GM18519 (cell line): ENCODE results near the gene NCKAP5L.
"Not testable (repeated sequence)": the region's sequence is repeated elsewhere in the genome, so short reads cannot be mapped to it uniquely, and the experiment has no call there.

Source experiments
- ATAC-seq: cut with Tn5 transposase; IDR thresholded peaks from one replicate; pipeline ENCODE4 v1.9.1; 2021; ENCODE audit warnings: mild to moderate bottlenecking, moderate library complexity; ENCODE audit not compliant: unreplicated experiment, low FRiP score

NCKAP5L gene

GRCh38 chr12:49865109-49865781 lies 37.0 kb upstream of the NCKAP5L start:
- no peak for ATAC-seq

- ATAC-seq: no peak
These were observed 36.5 kb upstream of the NCKAP5L start for GRCh38 chr12:49864798-49865090.

DNA sequence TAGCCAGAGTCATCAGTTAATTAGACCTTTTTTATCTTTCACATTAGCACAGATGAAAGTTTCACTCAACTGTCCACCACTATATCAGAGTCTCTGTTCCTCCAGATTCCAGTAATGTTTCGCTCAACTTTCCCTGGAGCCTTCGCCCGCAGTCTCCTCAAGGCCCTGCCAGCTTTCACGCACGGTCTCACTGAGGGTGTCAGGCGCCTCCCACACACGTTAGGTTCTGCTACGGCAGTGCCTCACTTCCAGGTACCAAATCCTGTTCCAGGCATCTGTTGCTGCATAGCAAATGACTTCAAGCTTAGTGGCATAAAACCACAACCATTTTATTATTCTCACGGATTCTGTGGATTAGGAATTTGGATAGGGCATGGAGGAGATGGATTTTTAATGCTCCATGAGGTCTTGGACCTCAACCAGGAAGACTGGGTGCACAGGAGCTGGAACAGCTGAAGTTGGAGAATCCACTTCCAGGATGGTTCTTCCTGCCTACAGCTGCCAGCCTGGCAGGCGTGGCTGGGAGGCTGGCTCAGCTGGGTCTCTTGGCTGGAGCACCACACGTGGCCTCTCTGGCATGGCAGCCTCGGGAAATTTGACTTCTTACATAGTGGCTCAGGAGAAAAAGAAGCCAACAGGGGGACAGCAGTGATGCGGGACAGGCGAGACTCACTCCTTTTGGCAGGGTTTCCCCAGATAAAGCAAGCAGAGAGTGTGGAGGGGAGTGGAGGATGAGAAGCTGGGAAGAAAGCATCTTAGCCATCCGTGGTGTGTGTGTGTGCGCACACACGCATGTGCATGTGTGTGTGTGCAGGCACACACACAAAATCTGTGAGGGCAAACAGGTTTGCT lies 36.0 kb upstream of the NCKAP5L start:
- no peak for ATAC-seq

DNA sequence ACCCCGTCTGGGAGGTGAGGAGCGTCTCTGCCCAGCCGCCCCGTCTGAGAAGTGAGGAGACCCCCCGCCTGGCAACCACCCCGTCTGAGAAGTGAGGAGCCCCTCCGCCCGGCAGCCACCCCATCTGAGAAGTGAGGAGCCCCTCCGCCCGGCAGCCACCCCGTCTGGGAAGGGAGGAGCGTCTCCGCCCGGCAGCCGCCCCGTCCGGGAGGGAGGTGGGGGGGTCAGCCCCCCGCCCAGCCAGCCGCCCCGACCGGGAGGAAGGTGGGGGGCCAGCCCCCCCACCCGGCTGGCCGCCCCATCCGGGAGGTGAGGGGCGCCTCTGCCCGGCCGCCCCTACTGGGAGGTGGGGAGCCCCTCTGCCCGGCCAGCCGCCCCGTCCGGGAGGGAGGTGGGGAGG lies 32.7 kb upstream of the NCKAP5L start:
- not testable (repeated sequence) for ATAC-seq

GRCh38 chr12:49855890-49856289 lies 27.7 kb upstream of the NCKAP5L start:
- ATAC-seq: not testable (repeated sequence)

GRCh38 chr12:49854976-49855375 lies 26.8 kb upstream of the NCKAP5L start:
- no peak for ATAC-seq

DNA sequence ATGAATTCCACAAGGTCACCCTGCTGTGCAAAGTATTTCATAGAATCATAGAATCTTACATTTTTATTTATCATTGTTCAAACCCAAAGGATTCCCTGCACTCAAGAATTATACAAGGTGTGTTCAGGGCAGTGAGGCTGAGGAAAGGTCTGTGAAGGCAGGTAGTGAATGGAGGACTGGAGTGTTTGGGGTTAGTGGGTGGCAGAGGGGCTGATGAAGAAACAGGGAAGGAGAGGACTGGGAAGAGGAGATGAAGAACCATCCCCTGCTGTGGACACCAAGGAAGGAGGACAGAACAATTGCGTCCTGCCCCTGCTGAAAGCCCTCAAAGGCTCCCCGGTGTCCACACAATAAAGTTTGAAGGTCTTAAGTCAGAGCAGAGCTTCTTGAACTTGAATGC lies 25.5 kb upstream of the NCKAP5L start:
- no peak for ATAC-seq

- ATAC-seq: no peak
These were observed 18.9 kb upstream of the NCKAP5L start for GRCh38 chr12:49847161-49847560.

GRCh38 chr12:49846032-49846431 lies 17.8 kb upstream of the NCKAP5L start:
- ATAC-seq: no peak

- ATAC-seq: no peak
These were observed 15.7 kb upstream of the NCKAP5L start for GRCh38 chr12:49843876-49844437.

DNA sequence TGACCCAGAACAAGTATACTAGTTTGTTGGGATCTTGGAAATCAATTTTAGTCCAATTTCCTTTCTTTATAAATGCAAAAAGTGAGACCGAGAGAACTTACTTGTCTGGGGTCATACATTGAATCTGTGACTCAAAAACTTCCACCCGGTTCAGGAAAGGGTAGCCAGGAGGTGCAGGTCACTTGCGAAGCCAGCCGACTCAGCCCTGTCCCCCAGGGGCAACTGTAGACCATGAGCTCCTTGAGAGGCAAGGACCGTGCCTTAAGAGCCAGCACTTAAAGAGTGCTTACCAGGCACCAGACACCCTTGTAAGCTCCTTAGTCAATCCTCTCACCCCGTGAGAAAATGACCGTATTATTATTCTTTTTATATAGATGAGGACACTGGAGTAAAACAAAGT lies 15.2 kb upstream of the NCKAP5L start:
- ATAC-seq: no peak

GRCh38 chr12:49842519-49843352 lies 14.5 kb upstream of the NCKAP5L start, which contains the start of gene BCDIN3D:
BCDIN3D (minus strand) TSS chr12:49843106; CDS start chr12:49843087, 19 bp downstream.
- no peak for ATAC-seq

- ATAC-seq: no peak
These were observed 10.9 kb upstream of the NCKAP5L start for GRCh38 chr12:49838973-49839633.

DNA sequence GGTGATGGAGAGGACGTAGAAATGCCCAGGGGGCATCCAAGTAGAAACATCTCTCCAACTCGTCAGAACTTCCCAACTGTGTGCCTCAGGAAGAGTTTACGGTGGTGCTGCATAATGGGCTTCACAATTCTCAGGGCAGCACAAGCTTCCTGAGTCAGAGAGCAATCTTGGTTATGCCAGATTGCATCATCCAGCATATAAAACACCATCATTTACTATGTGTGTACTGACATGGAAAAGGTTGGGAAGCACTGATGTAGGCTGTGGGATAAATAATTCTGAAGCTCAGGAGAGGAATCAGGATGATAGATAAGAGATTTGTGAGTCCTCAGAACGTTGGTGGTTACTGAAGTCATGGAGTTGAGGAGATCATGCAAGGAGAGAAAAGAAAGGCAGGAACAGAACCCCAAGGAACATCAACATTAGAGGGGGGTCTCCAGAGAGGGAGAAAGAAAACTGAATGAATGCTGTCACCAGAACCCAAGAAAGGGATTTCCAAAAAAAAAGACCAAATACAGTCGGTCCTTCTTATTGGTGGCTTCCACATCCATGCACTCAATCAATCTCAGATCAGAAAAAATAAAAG lies 4.7 kb upstream of the NCKAP5L start:
- ATAC-seq: no peak

GRCh38 chr12:49831717-49832116 lies 3.5 kb upstream of the NCKAP5L start:
- no peak for ATAC-seq

- ATAC-seq: no peak
These were observed 663 bp downstream of the NCKAP5L start for GRCh38 chr12:49827401-49828099.

DNA sequence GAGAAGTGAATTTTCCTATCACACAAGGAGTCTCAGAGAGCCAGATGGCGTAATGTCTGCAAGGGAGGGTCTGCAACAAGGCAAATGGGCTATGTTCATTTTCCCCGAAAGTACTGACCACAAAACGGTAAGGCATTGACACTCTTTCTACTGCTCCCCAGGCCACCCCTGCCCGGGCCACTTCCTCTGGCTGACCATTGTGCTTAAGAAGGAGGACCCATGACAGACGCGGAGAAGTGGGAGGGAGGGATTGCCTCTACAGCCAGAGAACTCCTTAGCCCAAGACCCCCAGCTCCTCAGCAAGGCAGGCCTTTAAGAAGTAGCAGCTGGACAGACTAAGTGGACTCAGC lies 1.2 kb downstream of the NCKAP5L start:
- no peak for ATAC-seq

DNA sequence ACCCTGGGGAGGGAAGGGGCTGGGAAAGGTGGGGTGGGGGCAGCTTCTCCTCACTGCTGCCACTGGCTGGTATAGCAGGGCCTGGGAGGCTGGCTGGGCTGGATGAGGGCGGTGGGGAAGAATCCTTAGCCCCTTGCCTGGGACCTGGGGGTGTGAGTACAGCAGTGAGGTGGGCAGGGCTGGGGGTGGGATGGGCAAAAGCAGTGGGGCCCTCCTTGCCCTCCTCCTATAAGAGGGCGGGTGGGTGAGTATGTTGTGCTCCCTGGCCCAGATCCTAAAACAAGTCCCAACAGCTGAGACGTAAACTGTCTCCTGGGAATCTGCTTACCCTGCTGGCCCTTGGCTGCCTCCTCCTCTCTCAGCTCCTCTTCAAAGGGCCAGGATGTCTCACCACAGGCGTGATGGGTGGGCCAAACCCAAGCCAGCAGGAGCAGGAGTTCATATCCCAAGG lies 2.2 kb downstream of the NCKAP5L start:
- ATAC-seq: no peak

DNA sequence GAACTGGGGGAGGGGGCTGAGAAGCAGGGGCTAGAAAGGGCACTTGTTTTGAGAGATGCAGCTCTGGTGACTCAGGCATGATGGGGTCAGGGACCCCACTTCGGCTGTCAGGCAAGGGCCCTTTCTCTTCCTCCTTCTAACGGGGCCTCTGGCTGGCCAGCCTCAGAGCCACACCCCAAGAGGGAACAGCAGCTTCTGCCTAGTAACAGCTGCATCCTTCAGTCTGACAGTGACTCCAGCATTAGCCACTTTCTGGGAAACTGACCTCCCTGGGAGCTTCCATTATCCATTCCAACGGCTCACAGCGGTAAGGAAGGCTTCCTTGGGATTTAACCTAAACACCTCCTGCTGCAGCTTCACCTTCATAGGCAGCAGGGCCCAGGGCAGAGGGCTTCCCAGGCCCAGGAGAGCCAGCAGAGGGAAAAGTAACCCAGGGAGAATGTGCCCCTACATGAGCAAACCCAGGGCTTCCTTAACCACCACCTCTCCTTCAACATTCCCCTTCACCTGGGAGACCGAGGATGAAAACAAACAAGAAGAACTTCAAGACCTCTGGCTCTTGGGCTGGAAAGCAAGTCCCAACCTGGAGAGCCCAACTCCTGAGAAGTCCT lies 2.7 kb downstream of the NCKAP5L start:
- no peak for ATAC-seq
